SK-N-SH treated with all-trans-retinoic acid at 6 μM for 48 hours (cell line): Measurements from ENCODE around the gene RGS8.

ENCODE experiments used
- ARNTL ChIP-seq: fragments of 450-650 bp; formaldehyde crosslinking; IDR thresholded peaks from 2 replicates; pipeline ENCODE4 v1.5.0; 2020; ENCODE audit warnings: low read depth, mild to moderate bottlenecking, moderate library complexity, borderline replicate concordance
- GLIS3 ChIP-seq: fragments of 250-450 bp; sonication (Bioruptor Pico); IDR thresholded peaks from 2 replicates; pipeline ENCODE4 v1.5.0; 2020; ENCODE audit warnings: mild to moderate bottlenecking, moderate library complexity
- PATZ1 ChIP-seq: fragments of 250-450 bp; sonication (Bioruptor Pico); IDR thresholded peaks from 2 replicates; pipeline ENCODE4 v1.8.0; 2020; ENCODE audit warnings: mild to moderate bottlenecking, moderate library complexity, borderline replicate concordance
- SNAI2 ChIP-seq: fragments of 250-450 bp; sonication (Bioruptor Pico); IDR thresholded peaks from 2 replicates; pipeline ENCODE4 v1.5.0; 2020; ENCODE audit warnings: mild to moderate bottlenecking, moderate library complexity
- ZFP3 ChIP-seq: fragments of 250-450 bp; sonication (Bioruptor Pico); IDR thresholded peaks from 2 replicates; pipeline ENCODE4 v1.5.0; 2020; ENCODE audit warnings: mild to moderate bottlenecking, moderate library complexity
- ZFP30 ChIP-seq: fragments of 450-650 bp; formaldehyde crosslinking; IDR thresholded peaks from 2 replicates; pipeline ENCODE4 v1.5.0; 2022; ENCODE audit warnings: mild to moderate bottlenecking, moderate library complexity

GRCh38 chr1:182644886-182645285, 39.5 kb downstream of the RGS8 start:
- TF ChIP-seq ZFP30 (CRISPR knock-in tag) (no peak), ZFP3 (CRISPR knock-in tag) (no peak), ARNTL (no peak), PATZ1 (CRISPR knock-in tag) (no peak), SNAI2 (no peak), GLIS3 (CRISPR knock-in tag) (no peak)
